ENCODE measurements around the gene LFNG. TPM values are rescaled to one million over a fixed set of nuclear protein-coding genes. Genes with fewer than 3 reads are reported as not detected.

LFNG gene
- total RNA-seq, 1 donor from 2014 or later: 19.0 TPM

- peaks cover 9% of the 10 kb centered on the region for H3K4me1 Mint-ChIP-seq
- H3K9me3 Mint-ChIP-seq: no peaks in the 10 kb centered on the region
- no peak overlapping the region for H3K27ac Mint-ChIP-seq
- H3K4me3 Mint-ChIP-seq: no peak overlapping the region
- TF ChIP-seq CTCF (IDR thresholded peaks at IDR 0.05; ENCODE audit: unreplicated experiment): no peak
- no peaks in the 10 kb centered on the region for H3K36me3 Mint-ChIP-seq
- DNase-seq (ENCODE audit: low spot score in 2 of 2, unreplicated experiment in 2 of 2): no peak
- H3K27me3 Mint-ChIP-seq (ENCODE audit: low read depth): no peaks in the 10 kb centered on the region
Measured at GRCh38 chr7:2504889-2505375, 14.6 kb upstream of the LFNG start.

GRCh38 chr7:2505401-2505800, 14.2 kb upstream of the LFNG start:
- Mint-ChIP-seq H3K4me3 (no peak overlapping the region), H3K4me1 (peaks cover 9% of the 10 kb centered on the region), H3K27ac (no peak overlapping the region), H3K9me3 (no peaks in the 10 kb centered on the region), H3K36me3 (no peaks in the 10 kb centered on the region), H3K27me3 (ENCODE audit: low read depth) (no peaks in the 10 kb centered on the region)
- DNase-seq (ENCODE audit: low spot score in 2 of 2, unreplicated experiment in 2 of 2): no peak
- TF ChIP-seq CTCF (IDR thresholded peaks at IDR 0.05; ENCODE audit: unreplicated experiment): no peak

- H3K4me3 Mint-ChIP-seq: no peak overlapping the region
- no peaks in the 10 kb centered on the region for H3K36me3 Mint-ChIP-seq
- no peak overlapping the region for H3K27ac Mint-ChIP-seq
- H3K9me3 Mint-ChIP-seq: no peaks in the 10 kb centered on the region
- DNase-seq (ENCODE audit: low spot score in 2 of 2, unreplicated experiment in 2 of 2): no peak
- no peak for TF ChIP-seq CTCF (IDR thresholded peaks at IDR 0.05; ENCODE audit: unreplicated experiment)
- H3K4me1 Mint-ChIP-seq: peaks cover 9% of the 10 kb centered on the region
- no peaks in the 10 kb centered on the region for H3K27me3 Mint-ChIP-seq (ENCODE audit: low read depth)
Measured at GRCh38 chr7:2507208-2507916, 12.2 kb upstream of the LFNG start.

GRCh38 chr7:2507917-2508306, 11.7 kb upstream of the LFNG start:
- no peak for TF ChIP-seq CTCF (IDR thresholded peaks at IDR 0.05; ENCODE audit: unreplicated experiment)
- DNase-seq (ENCODE audit: low spot score in 2 of 2, unreplicated experiment in 2 of 2): no peak
- Mint-ChIP-seq H3K4me1 (peaks cover 9% of the 10 kb centered on the region), H3K4me3 (no peak overlapping the region), H3K27me3 (ENCODE audit: low read depth) (no peaks in the 10 kb centered on the region), H3K9me3 (no peaks in the 10 kb centered on the region), H3K27ac (no peak overlapping the region), H3K36me3 (no peaks in the 10 kb centered on the region)

- H3K27ac Mint-ChIP-seq: no peak overlapping the region
- peaks cover 9% of the 10 kb centered on the region for H3K4me1 Mint-ChIP-seq
- no peaks in the 10 kb centered on the region for H3K36me3 Mint-ChIP-seq
- no peak for DNase-seq (ENCODE audit: low spot score in 2 of 2, unreplicated experiment in 2 of 2)
- no peak overlapping the region for H3K4me3 Mint-ChIP-seq
- no peaks in the 10 kb centered on the region for H3K27me3 Mint-ChIP-seq (ENCODE audit: low read depth)
- TF ChIP-seq CTCF (IDR thresholded peaks at IDR 0.05; ENCODE audit: unreplicated experiment): no peak
- H3K9me3 Mint-ChIP-seq: no peaks in the 10 kb centered on the region
Measured at GRCh38 chr7:2508327-2509215, 11.0 kb upstream of the LFNG start.

All from mesothelial cell of epicardium (in vitro differentiated cells).